GM13977 (cell line): ENCODE data around the gene EIF3F.
A peak's percentile ranks its signal among the peaks of the same experiment; 100 is the strongest.

Experiments used
- DNase-seq: peaks from one replicate; pipeline ENCODE4 v3.0.0; 2012; ENCODE audit warnings: low spot score
- CTCF ChIP-seq: IDR thresholded peaks from 2 replicates; pipeline ENCODE4 v1.5.1; 2012; ENCODE audit warnings: mild to moderate bottlenecking, control low read depth; ENCODE audit not compliant: insufficient read depth; ENCODE audit errors: extremely low read depth, missing control alignments
- in situ Hi-C: fragments of 300-500 bp; cut with MboI; formaldehyde crosslinking; loops from one replicate; pipeline ENCODE4 v1.12.0; 2022; ENCODE audit warnings: low sequenced_read_pairs, low pct_unique_long_range_greater_than_20kb, mixed read lengths, inconsistent platforms; ENCODE audit not compliant: unreplicated experiment

The EIF3F gene

GRCh38 chr11:7986768-7987559 lies at the start of gene EIF3F:
Gene EIF3F (plus strand): TSS chr11:7987337. CDS start chr11:7987353, 16 bp downstream.
- peak; percentile 93 for DNase-seq
- in situ Hi-C loops: loop anchor here (10.0 kb wide), 1 partner anchor 92 kb away; no protein-coding TSS in a partner anchor
- TF ChIP-seq CTCF: peak; percentile 87

- TF ChIP-seq CTCF: no peak
- in situ Hi-C loops: no loop called here
- DNase-seq: no peak
Measured at GRCh38 chr11:7941146-7941545, 46.0 kb upstream of the EIF3F start.

- TF ChIP-seq CTCF: no peak
- in situ Hi-C loops: no loop called here
- no peak for DNase-seq
Measured at GRCh38 chr11:7941608-7942007, 45.5 kb upstream of the EIF3F start, which contains the start of gene OR10A3. Gene OR10A3 (minus strand): TSS chr11:7941708. CDS start chr11:7939520, 2,188 bp downstream.

GRCh38 chr11:7944123-7944522 lies 43.0 kb upstream of the EIF3F start:
- no peak for DNase-seq
- TF ChIP-seq CTCF: no peak
- in situ Hi-C loops: no loop called here

GRCh38 chr11:7949934-7950333 lies 37.2 kb upstream of the EIF3F start:
- in situ Hi-C loops: no loop called here
- TF ChIP-seq CTCF: no peak
- no peak for DNase-seq

- no peak for DNase-seq
- TF ChIP-seq CTCF: no peak
- in situ Hi-C loops: no loop called here
Measured at GRCh38 chr11:7955191-7955590, 31.9 kb upstream of the EIF3F start.
